Measurements from ENCODE around the gene FTHL17.

The FTHL17 gene

GRCh38 chrX:31071725-31072124, at the start of gene FTHL17:
TSS of gene FTHL17 (minus strand) at chrX:31072041. CDS start at chrX:31071953, 88 bp downstream.
- no peak within 1 kb of the TSS for H3K27ac ChIP-seq
- no peak for DNase-seq (ENCODE audit: low read depth, low spot score)

GRCh38 chrX:31117266-31117665, 45.4 kb upstream of the FTHL17 start:
- no peak for DNase-seq (ENCODE audit: low read depth, low spot score)
- no peak overlapping the region for H3K27ac ChIP-seq

- no peak for DNase-seq (ENCODE audit: low read depth, low spot score)
- no peak overlapping the region for H3K27ac ChIP-seq
Measured at GRCh38 chrX:31115398-31115797, 43.6 kb upstream of the FTHL17 start.

- no peak for DNase-seq (ENCODE audit: low read depth, low spot score)
- H3K27ac ChIP-seq = no peak overlapping the region
Measured at GRCh38 chrX:31114858-31115257, 43.0 kb upstream of the FTHL17 start.

- H3K27ac ChIP-seq = no peak overlapping the region
- DNase-seq (ENCODE audit: low read depth, low spot score) = no peak
Measured at GRCh38 chrX:31112226-31112999, 40.6 kb upstream of the FTHL17 start.

GRCh38 chrX:31110657-31111056, 38.8 kb upstream of the FTHL17 start:
- DNase-seq (ENCODE audit: low read depth, low spot score) = no peak
- no peak overlapping the region for H3K27ac ChIP-seq

- DNase-seq (ENCODE audit: low read depth, low spot score) = no peak
- H3K27ac ChIP-seq = no peak overlapping the region
Measured at GRCh38 chrX:31099536-31100090, 27.8 kb upstream of the FTHL17 start.

GRCh38 chrX:31098079-31098478, 26.2 kb upstream of the FTHL17 start:
- DNase-seq (ENCODE audit: low read depth, low spot score) = no peak
- no peak overlapping the region for H3K27ac ChIP-seq

- no peak for DNase-seq (ENCODE audit: low read depth, low spot score)
- H3K27ac ChIP-seq = no peak overlapping the region
Measured at GRCh38 chrX:31093639-31093975, 21.8 kb upstream of the FTHL17 start.

- no peak overlapping the region for H3K27ac ChIP-seq
- no peak for DNase-seq (ENCODE audit: low read depth, low spot score)
Measured at GRCh38 chrX:31092970-31093638, 21.3 kb upstream of the FTHL17 start.

- no peak for DNase-seq (ENCODE audit: low read depth, low spot score)
- H3K27ac ChIP-seq = no peak overlapping the region
Measured at GRCh38 chrX:31092476-31092875, 20.6 kb upstream of the FTHL17 start.

GRCh38 chrX:31091819-31092218, 20.0 kb upstream of the FTHL17 start:
- H3K27ac ChIP-seq = no peak overlapping the region
- no peak for DNase-seq (ENCODE audit: low read depth, low spot score)

- H3K27ac ChIP-seq = no peak overlapping the region
- DNase-seq (ENCODE audit: low read depth, low spot score) = no peak
Measured at GRCh38 chrX:31074522-31074921, 2.7 kb upstream of the FTHL17 start.

GRCh38 chrX:31071262-31071661, 579 bp downstream of the FTHL17 start:
- no peak for DNase-seq (ENCODE audit: low read depth, low spot score)
- H3K27ac ChIP-seq = no peak overlapping the region

- H3K27ac ChIP-seq = no peak overlapping the region
- no peak for DNase-seq (ENCODE audit: low read depth, low spot score)
Measured at GRCh38 chrX:31070057-31070468, 1.8 kb downstream of the FTHL17 start.

- no peak for DNase-seq (ENCODE audit: low read depth, low spot score)
- H3K27ac ChIP-seq = no peak overlapping the region
Measured at GRCh38 chrX:31063114-31063513, 8.7 kb downstream of the FTHL17 start.

- no peak overlapping the region for H3K27ac ChIP-seq
- no peak for DNase-seq (ENCODE audit: low read depth, low spot score)
Measured at GRCh38 chrX:31061091-31061490, 10.8 kb downstream of the FTHL17 start.

GRCh38 chrX:31060016-31060415, 11.8 kb downstream of the FTHL17 start:
- H3K27ac ChIP-seq = no peak overlapping the region
- DNase-seq (ENCODE audit: low read depth, low spot score) = no peak

- H3K27ac ChIP-seq = no peak overlapping the region
- no peak for DNase-seq (ENCODE audit: low read depth, low spot score)
Measured at GRCh38 chrX:31058284-31058683, 13.6 kb downstream of the FTHL17 start.

- DNase-seq (ENCODE audit: low read depth, low spot score) = no peak
- H3K27ac ChIP-seq = no peak overlapping the region
Measured at GRCh38 chrX:31057691-31058090, 14.2 kb downstream of the FTHL17 start.

GRCh38 chrX:31057291-31057690, 14.6 kb downstream of the FTHL17 start:
- no peak overlapping the region for H3K27ac ChIP-seq
- no peak for DNase-seq (ENCODE audit: low read depth, low spot score)

- no peak for DNase-seq (ENCODE audit: low read depth, low spot score)
- no peak overlapping the region for H3K27ac ChIP-seq
Measured at GRCh38 chrX:31053621-31054020, 18.2 kb downstream of the FTHL17 start.
